ENCODE data around the gene STK39. TPM values are rescaled to one million over a fixed set of nuclear protein-coding genes. Genes with fewer than 3 reads are reported as not detected.

Gene STK39
- total RNA-seq, 4 donors from 2014 or later: 18.4 to 65.0 (median 27.1) TPM

DNA sequence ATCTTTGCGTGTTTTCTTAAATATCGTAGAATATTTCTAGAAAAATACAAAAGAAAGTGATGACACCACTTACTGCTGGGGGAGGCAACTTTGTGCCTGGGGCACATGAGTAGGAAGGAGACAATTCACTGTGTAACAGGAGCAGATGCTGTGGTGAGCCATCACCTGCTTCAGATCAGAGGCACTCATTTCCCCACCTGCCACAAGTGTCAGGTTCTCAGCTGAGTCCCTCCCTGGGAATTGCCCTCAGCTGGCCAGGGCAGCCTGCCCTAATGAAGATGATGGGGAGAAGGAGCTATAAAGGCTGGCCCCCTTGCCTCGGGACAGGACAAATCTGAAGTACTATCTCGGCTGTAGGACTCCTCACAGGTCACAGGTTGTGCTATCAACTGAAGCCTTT is 322.8 kb downstream of the STK39 start:
- ATAC-seq (ENCODE audit: low FRiP score) (no peak), DNase-seq (ENCODE audit: low spot score) (no peak)
- no peak for TF ChIP-seq CTCF (IDR thresholded peaks at IDR 0.05)

- ATAC-seq (ENCODE audit: low FRiP score) (no peak), DNase-seq (ENCODE audit: low spot score) (no peak)
- no peak for TF ChIP-seq CTCF (IDR thresholded peaks at IDR 0.05)
These were observed 330.6 kb downstream of the STK39 start for GRCh38 chr2:167916756-167917155.

DNA sequence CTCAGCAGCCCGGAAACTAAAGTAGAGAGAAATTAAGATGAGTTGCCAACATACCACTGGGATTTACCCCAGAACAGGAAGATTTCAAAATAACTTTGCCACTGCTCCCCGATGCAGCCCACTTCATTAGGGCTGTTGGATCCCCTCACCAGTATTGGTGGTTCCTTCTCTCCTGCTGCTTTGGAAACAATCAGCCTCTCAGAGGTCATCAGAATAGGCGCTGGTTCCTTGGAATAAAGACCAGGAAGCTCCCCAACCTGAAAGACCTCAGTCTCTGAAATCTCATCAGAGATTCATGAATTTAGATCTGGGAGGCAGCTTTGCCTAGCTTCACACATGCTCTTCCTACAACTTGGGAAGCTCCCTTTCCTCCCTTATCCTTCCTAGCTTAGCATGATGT is 332.4 kb downstream of the STK39 start:
- DNase-seq (ENCODE audit: low spot score) (no peak), ATAC-seq (ENCODE audit: low FRiP score) (no peak)
- no peak for TF ChIP-seq CTCF (IDR thresholded peaks at IDR 0.05)

DNA sequence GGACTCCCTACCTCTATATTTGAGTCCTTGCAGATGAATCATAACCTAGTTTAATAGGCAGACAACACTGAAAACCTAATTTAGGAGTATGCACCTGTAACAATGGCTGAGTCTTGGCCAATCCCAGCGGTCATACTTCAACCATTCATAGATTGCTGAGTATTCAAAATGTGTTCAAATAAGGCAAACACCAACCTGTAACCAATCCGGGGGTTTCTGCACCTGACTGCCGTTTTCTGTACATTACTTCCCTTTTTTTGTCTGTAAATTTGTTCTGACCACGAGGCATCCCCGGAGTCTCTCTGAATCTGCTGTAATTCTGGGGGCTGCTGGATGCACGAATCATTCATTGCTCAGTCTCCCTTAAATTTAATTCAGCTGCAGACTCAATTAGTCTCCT is 338.6 kb downstream of the STK39 start:
- DNase-seq (ENCODE audit: low spot score): no peak
- no peak for ATAC-seq (ENCODE audit: low FRiP score)
- TF ChIP-seq CTCF (IDR thresholded peaks at IDR 0.05): no peak

DNA sequence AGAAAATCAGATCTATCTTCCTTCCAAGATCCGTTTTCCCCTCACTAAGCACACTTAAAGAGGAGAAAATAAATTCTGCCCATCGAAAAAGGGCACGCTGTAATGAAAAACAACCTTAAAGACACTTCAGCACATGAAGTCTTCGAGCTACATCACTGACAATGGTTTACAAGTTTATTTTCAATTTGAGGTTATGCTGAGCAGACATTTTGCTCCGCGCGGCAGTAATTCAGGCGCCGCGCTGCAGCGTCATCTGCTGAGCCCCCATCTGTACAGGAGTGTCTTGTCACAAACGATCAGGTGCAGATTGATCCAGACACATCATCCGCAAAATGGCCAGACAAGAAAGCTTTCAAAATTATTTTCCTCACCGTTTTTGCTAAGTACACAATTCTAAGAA is 341.7 kb downstream of the STK39 start:
- no peak for TF ChIP-seq CTCF (IDR thresholded peaks at IDR 0.05)
- DNase-seq (ENCODE audit: low spot score): no peak
- no peak for ATAC-seq (ENCODE audit: low FRiP score)

Small RNAs within 50 kb of the gene (small RNA-seq; reads per million reads assigned to genes)
- 0.77 reads per million for gene AC067940.1

Other genes with a start within 250 kb of the STK39 start
- 10 to 100 TPM; 25.9 to 57.2 (median 35.8) TPM for gene CERS6, start 208.7 kb upstream of the STK39 start, total RNA-seq